H1 (cell line): ENCODE measurements around the gene MAF.

Experiments used
- CEBPB ChIP-seq: IDR thresholded peaks from 2 replicates; pipeline ENCODE4 v1.6.1; 2012; ENCODE audit warnings: low read depth, low read length
- EP300 ChIP-seq, 2 experiments: IDR thresholded peaks; 1 replicate in 1 of 2; 2 replicates in 1 of 2; pipeline ENCODE4 v1.6.1; 2011 to 2012; ENCODE audit warnings: low read depth in 2 of 2, low read length in 2 of 2, mild to moderate bottlenecking in 2 of 2, borderline replicate concordance in 1 of 2, inconsistent platforms in 1 of 2, moderate library complexity in 1 of 2
- EZH2 ChIP-seq: fragments of 200-600 bp; sonication (generic); IDR thresholded peaks from 2 replicates; pipeline ENCODE4 v1.7.1; 2012; ENCODE audit warnings: low read depth, mild to moderate bottlenecking, moderate library complexity, low read length, inconsistent platforms; ENCODE audit not compliant: severe bottlenecking
- PHF8 ChIP-seq: fragments of 200-600 bp; sonication (generic); conservative IDR thresholded peaks from 2 replicates; pipeline ENCODE4 v1.7.1; 2012; ENCODE audit warnings: low read depth, mild to moderate bottlenecking, inconsistent platforms, low read length, moderate library complexity
- POLR2A ChIP-seq, 2 experiments: IDR thresholded peaks; 1 replicate in 1 of 2; 2 replicates in 1 of 2; pipeline ENCODE4 v1.6.1; 2011; ENCODE audit warnings: low read depth in 2 of 2, low read length in 2 of 2, mild to moderate bottlenecking in 2 of 2; ENCODE audit errors: control extremely low read depth in 1 of 2
- POLR2AphosphoS5 ChIP-seq: IDR thresholded peaks from 2 replicates; pipeline ENCODE4 v1.6.1; 2011; ENCODE audit warnings: low read depth, low read length
- RAD21 ChIP-seq, 2 experiments: IDR thresholded peaks in 1 of 2; conservative IDR thresholded peaks in 1 of 2; 2 replicates each; pipeline ENCODE4 v1.6.1; 2011; ENCODE audit warnings: low read depth in 2 of 2, low read length in 2 of 2, improper control_type of control experiment in 1 of 2, inconsistent platforms in 1 of 2, mild to moderate bottlenecking in 1 of 2, moderate library complexity in 1 of 2
- RFX5 ChIP-seq: IDR thresholded peaks from 2 replicates; pipeline ENCODE4 v1.6.1; 2011; ENCODE audit warnings: low read depth, low read length, improper control_type of control experiment, borderline replicate concordance
- SRF ChIP-seq: IDR thresholded peaks from 2 replicates; pipeline ENCODE4 v1.6.1; 2011; ENCODE audit warnings: mild to moderate bottlenecking, low read depth, low read length, moderate library complexity
- TEAD4 ChIP-seq: IDR thresholded peaks from 2 replicates; pipeline ENCODE4 v1.6.1; 2012; ENCODE audit warnings: low read depth, low read length, inconsistent platforms, mixed read lengths
- TF ChIP-seq, protein P1 (sequence below), 3 experiments: IDR thresholded peaks; 1 replicate in 2 of 3; 2 replicates in 1 of 3; pipeline versions ENCODE4 v1.5.1 to v1.6.1; 2011; ENCODE audit warnings: low read length in 3 of 3, mild to moderate bottlenecking in 3 of 3, inconsistent platforms in 2 of 3, low read depth in 1 of 3, moderate library complexity in 1 of 3; ENCODE audit not compliant: insufficient read depth in 1 of 3; ENCODE audit errors: control extremely low read depth in 1 of 3
- TF ChIP-seq, protein P2 (sequence below): fragments of 300-600 bp; sonication (generic); IDR thresholded peaks from 2 replicates; pipeline ENCODE4 v1.7.1; 2012; ENCODE audit warnings: low read length, moderate library complexity, mild to moderate bottlenecking, inconsistent platforms; ENCODE audit not compliant: insufficient replicate concordance

DNA sequence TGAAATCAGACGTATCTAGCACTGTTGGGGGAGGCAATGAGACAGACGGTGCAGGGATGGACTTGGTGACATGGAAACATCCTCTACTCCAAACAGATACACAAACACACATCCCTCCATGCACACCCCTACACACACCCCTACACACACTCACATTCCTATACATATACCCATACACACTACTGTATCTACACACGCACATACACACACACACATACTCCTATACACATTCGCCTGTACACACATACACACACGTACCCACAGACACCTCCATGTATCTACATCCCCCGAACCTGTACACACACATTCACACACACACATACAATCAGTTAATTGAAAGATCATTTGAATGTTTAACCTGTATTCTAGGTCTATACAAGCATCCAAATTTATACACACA, 53.5 kb downstream of the MAF start:
- TF ChIP-seq POLR2A (IDR thresholded peaks at IDR 0.05; ENCODE audit: control extremely low read depth in 1 of 2, low read depth in 2 of 2, low read length in 2 of 2) (no peak), RFX5 (no peak), CEBPB (no peak), PHF8 (no peak), TEAD4 (no peak), RAD21 (IDR thresholded peaks at IDR 0.05 in 1 of 2, conservative IDR thresholded peaks at IDR 0.05 in 1 of 2; ENCODE audit: low read depth in 2 of 2, low read length in 2 of 2) (no peak), POLR2AphosphoS5 (no peak), EZH2 (no peak), SRF (no peak), EP300 (IDR thresholded peaks at IDR 0.05; ENCODE audit: borderline replicate concordance in 1 of 2, low read depth in 2 of 2, low read length in 2 of 2) (no peak)
- TF ChIP-seq, protein P1, sequence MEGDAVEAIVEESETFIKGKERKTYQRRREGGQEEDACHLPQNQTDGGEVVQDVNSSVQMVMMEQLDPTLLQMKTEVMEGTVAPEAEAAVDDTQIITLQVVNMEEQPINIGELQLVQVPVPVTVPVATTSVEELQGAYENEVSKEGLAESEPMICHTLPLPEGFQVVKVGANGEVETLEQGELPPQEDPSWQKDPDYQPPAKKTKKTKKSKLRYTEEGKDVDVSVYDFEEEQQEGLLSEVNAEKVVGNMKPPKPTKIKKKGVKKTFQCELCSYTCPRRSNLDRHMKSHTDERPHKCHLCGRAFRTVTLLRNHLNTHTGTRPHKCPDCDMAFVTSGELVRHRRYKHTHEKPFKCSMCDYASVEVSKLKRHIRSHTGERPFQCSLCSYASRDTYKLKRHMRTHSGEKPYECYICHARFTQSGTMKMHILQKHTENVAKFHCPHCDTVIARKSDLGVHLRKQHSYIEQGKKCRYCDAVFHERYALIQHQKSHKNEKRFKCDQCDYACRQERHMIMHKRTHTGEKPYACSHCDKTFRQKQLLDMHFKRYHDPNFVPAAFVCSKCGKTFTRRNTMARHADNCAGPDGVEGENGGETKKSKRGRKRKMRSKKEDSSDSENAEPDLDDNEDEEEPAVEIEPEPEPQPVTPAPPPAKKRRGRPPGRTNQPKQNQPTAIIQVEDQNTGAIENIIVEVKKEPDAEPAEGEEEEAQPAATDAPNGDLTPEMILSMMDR (IDR thresholded peaks at IDR 0.05; ENCODE audit: control extremely low read depth in 1 of 3, insufficient read depth in 1 of 3, low read depth in 1 of 3, low read length in 3 of 3) = no peak
- TF ChIP-seq, protein P2, sequence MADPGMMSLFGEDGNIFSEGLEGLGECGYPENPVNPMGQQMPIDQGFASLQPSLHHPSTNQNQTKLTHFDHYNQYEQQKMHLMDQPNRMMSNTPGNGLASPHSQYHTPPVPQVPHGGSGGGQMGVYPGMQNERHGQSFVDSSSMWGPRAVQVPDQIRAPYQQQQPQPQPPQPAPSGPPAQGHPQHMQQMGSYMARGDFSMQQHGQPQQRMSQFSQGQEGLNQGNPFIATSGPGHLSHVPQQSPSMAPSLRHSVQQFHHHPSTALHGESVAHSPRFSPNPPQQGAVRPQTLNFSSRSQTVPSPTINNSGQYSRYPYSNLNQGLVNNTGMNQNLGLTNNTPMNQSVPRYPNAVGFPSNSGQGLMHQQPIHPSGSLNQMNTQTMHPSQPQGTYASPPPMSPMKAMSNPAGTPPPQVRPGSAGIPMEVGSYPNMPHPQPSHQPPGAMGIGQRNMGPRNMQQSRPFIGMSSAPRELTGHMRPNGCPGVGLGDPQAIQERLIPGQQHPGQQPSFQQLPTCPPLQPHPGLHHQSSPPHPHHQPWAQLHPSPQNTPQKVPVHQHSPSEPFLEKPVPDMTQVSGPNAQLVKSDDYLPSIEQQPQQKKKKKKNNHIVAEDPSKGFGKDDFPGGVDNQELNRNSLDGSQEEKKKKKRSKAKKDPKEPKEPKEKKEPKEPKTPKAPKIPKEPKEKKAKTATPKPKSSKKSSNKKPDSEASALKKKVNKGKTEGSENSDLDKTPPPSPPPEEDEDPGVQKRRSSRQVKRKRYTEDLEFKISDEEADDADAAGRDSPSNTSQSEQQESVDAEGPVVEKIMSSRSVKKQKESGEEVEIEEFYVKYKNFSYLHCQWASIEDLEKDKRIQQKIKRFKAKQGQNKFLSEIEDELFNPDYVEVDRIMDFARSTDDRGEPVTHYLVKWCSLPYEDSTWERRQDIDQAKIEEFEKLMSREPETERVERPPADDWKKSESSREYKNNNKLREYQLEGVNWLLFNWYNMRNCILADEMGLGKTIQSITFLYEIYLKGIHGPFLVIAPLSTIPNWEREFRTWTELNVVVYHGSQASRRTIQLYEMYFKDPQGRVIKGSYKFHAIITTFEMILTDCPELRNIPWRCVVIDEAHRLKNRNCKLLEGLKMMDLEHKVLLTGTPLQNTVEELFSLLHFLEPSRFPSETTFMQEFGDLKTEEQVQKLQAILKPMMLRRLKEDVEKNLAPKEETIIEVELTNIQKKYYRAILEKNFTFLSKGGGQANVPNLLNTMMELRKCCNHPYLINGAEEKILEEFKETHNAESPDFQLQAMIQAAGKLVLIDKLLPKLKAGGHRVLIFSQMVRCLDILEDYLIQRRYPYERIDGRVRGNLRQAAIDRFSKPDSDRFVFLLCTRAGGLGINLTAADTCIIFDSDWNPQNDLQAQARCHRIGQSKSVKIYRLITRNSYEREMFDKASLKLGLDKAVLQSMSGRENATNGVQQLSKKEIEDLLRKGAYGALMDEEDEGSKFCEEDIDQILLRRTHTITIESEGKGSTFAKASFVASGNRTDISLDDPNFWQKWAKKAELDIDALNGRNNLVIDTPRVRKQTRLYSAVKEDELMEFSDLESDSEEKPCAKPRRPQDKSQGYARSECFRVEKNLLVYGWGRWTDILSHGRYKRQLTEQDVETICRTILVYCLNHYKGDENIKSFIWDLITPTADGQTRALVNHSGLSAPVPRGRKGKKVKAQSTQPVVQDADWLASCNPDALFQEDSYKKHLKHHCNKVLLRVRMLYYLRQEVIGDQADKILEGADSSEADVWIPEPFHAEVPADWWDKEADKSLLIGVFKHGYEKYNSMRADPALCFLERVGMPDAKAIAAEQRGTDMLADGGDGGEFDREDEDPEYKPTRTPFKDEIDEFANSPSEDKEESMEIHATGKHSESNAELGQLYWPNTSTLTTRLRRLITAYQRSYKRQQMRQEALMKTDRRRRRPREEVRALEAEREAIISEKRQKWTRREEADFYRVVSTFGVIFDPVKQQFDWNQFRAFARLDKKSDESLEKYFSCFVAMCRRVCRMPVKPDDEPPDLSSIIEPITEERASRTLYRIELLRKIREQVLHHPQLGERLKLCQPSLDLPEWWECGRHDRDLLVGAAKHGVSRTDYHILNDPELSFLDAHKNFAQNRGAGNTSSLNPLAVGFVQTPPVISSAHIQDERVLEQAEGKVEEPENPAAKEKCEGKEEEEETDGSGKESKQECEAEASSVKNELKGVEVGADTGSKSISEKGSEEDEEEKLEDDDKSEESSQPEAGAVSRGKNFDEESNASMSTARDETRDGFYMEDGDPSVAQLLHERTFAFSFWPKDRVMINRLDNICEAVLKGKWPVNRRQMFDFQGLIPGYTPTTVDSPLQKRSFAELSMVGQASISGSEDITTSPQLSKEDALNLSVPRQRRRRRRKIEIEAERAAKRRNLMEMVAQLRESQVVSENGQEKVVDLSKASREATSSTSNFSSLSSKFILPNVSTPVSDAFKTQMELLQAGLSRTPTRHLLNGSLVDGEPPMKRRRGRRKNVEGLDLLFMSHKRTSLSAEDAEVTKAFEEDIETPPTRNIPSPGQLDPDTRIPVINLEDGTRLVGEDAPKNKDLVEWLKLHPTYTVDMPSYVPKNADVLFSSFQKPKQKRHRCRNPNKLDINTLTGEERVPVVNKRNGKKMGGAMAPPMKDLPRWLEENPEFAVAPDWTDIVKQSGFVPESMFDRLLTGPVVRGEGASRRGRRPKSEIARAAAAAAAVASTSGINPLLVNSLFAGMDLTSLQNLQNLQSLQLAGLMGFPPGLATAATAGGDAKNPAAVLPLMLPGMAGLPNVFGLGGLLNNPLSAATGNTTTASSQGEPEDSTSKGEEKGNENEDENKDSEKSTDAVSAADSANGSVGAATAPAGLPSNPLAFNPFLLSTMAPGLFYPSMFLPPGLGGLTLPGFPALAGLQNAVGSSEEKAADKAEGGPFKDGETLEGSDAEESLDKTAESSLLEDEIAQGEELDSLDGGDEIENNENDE = no peak
